Fibroblast of villous mesenchyme (primary cell): ENCODE measurements around the gene COL13A1. TPM values are rescaled to one million over a fixed set of nuclear protein-coding genes. Genes with fewer than 3 reads are reported as not detected.

ENCODE experiments used
- DNase-seq: peaks from one replicate; pipeline ENCODE4 v3.0.0-alpha.2; 2010; ENCODE audit warnings: low read depth
- H3K4me3 ChIP-seq: 2 replicates; pipeline ENCODE4 v1.5.1; 2011; ENCODE audit warnings: low read depth, mild to moderate bottlenecking, low read length
- CTCF ChIP-seq: IDR thresholded peaks from 2 replicates; pipeline ENCODE4 v1.5.1; 2012; ENCODE audit warnings: low read depth, mild to moderate bottlenecking, low read length; ENCODE audit not compliant: insufficient read depth
- total RNA-seq: library from RNA; depleted of rRNA; stranded (reverse); fragments of >200 nt; gene quantifications from 2 replicates; pipeline ENCODE4 v1.2.3, GENCODE V29; 2012

Gene COL13A1
- total RNA-seq, 1 donor, result 3.5 TPM

GRCh38 chr10:69846293-69846921 lies 44.7 kb downstream of the COL13A1 start:
- no peak for TF ChIP-seq CTCF
- H3K4me3 ChIP-seq, result no peak overlapping the region
- no peak for DNase-seq

GRCh38 chr10:69847458-69847857 lies 45.8 kb downstream of the COL13A1 start:
- peak; percentile 30 for DNase-seq
- H3K4me3 ChIP-seq, result no peak overlapping the region
- TF ChIP-seq CTCF, result no peak

- TF ChIP-seq CTCF, result no peak
- peak; percentile 28 for DNase-seq
- no peak overlapping the region for H3K4me3 ChIP-seq
These were observed 46.2 kb downstream of the COL13A1 start for GRCh38 chr10:69847883-69848282.

- no peak overlapping the region for H3K4me3 ChIP-seq
- TF ChIP-seq CTCF, result no peak
- no peak for DNase-seq
These were observed 46.7 kb downstream of the COL13A1 start for GRCh38 chr10:69848454-69848853.

- no peak for DNase-seq
- TF ChIP-seq CTCF, result no peak
These were observed 48.1 kb downstream of the COL13A1 start for GRCh38 chr10:69849825-69850224.

GRCh38 chr10:69850440-69850839 lies 48.7 kb downstream of the COL13A1 start:
- no peak overlapping the region for H3K4me3 ChIP-seq
- TF ChIP-seq CTCF, result no peak
- no peak for DNase-seq

More at GRCh38 chr10:69849825-69850224, 48.1 kb downstream of the COL13A1 start:
- no peak overlapping the region for H3K4me3 ChIP-seq

GRCh38 chr10:69851306-69851705 lies 49.6 kb downstream of the COL13A1 start:
- TF ChIP-seq CTCF, result no peak
- H3K4me3 ChIP-seq, result no peak overlapping the region

More at GRCh38 chr10:69851306-69851705, 49.6 kb downstream of the COL13A1 start:
- DNase-seq, result no peak
